C4-2B (cell line): ENCODE measurements around the gene TFEB.

Source experiments
- ZFX ChIP-seq: fragments of 450-650 bp; IDR thresholded peaks from 2 replicates; pipeline ENCODE4 v1.6.1; 2017
- TF ChIP-seq, protein P1 (sequence below): fragments of 450-650 bp; conservative IDR thresholded peaks from 2 replicates; pipeline ENCODE4 v1.5.1; 2017; ENCODE audit warnings: mild to moderate bottlenecking

DNA sequence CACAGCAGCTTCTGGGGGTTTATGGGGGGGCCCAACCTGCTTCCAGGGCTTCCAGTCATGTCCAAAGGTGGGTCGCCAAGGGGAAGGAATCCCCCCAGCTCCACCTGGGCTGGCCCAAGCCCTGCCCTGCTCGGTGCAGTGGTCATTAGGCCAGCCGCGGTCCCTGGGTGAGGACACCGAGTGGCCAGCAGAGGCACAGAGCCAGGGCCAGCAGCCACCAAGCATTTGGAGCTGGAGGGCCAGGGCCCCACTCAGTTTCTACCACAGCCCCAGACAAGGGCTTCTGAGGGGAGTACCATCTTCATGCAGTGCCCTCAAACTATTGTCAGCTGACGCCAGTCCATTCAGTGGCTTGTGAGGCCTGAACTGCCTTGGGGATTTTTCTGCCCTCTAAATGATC, 39.6 kb downstream of the TFEB start:
- TF ChIP-seq, protein P1, sequence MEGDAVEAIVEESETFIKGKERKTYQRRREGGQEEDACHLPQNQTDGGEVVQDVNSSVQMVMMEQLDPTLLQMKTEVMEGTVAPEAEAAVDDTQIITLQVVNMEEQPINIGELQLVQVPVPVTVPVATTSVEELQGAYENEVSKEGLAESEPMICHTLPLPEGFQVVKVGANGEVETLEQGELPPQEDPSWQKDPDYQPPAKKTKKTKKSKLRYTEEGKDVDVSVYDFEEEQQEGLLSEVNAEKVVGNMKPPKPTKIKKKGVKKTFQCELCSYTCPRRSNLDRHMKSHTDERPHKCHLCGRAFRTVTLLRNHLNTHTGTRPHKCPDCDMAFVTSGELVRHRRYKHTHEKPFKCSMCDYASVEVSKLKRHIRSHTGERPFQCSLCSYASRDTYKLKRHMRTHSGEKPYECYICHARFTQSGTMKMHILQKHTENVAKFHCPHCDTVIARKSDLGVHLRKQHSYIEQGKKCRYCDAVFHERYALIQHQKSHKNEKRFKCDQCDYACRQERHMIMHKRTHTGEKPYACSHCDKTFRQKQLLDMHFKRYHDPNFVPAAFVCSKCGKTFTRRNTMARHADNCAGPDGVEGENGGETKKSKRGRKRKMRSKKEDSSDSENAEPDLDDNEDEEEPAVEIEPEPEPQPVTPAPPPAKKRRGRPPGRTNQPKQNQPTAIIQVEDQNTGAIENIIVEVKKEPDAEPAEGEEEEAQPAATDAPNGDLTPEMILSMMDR = no peak
- no peak for TF ChIP-seq ZFX
